ENCODE data around the gene C8G. TPM values are rescaled to one million over a fixed set of nuclear protein-coding genes. Genes with fewer than 3 reads are reported as not detected.

The C8G gene
- polyA plus RNA-seq, 1 donor from 2014 or later = not detected

DNA sequence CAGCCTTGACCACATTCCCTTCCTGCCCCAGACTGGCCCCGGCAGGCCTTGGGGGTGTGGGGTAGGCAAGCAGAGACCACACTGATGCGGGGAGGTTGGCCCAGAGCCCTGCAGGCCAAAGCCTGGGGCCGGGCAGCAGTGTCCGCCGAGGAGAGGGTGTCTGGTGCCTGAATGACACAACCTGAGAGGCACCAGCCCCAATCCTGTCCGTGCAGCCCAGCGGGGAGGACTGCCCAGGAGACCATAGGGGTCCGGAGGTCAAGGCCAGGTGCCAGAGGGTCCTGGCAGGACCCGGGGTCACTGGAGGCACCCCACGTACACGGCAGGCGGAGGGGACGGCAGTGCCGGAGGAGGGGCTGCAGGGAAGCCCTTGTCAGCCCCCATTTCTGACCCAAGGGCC, 26.7 kb downstream of the C8G start:
- no peaks in the 10 kb centered on the region for H3K27me3 ChIP-seq (ENCODE audit: insufficient read depth, low read depth, low read length)
- H3F3A ChIP-seq (ENCODE audit: insufficient read depth, low read length, poor library complexity, severe bottlenecking) = no peaks in the 10 kb centered on the region
- H3K36me3 ChIP-seq (ENCODE audit: insufficient read depth, low read length) = no peaks in the 10 kb centered on the region
- no peak overlapping the region for H3K4me3 ChIP-seq (ENCODE audit: low read length)
- TF ChIP-seq MXI1 (conservative IDR thresholded peaks at IDR 0.05; ENCODE audit: poor library complexity, severe bottlenecking) = no peak
- TF ChIP-seq, protein P1, sequence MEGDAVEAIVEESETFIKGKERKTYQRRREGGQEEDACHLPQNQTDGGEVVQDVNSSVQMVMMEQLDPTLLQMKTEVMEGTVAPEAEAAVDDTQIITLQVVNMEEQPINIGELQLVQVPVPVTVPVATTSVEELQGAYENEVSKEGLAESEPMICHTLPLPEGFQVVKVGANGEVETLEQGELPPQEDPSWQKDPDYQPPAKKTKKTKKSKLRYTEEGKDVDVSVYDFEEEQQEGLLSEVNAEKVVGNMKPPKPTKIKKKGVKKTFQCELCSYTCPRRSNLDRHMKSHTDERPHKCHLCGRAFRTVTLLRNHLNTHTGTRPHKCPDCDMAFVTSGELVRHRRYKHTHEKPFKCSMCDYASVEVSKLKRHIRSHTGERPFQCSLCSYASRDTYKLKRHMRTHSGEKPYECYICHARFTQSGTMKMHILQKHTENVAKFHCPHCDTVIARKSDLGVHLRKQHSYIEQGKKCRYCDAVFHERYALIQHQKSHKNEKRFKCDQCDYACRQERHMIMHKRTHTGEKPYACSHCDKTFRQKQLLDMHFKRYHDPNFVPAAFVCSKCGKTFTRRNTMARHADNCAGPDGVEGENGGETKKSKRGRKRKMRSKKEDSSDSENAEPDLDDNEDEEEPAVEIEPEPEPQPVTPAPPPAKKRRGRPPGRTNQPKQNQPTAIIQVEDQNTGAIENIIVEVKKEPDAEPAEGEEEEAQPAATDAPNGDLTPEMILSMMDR (IDR thresholded peaks at IDR 0.05; ENCODE audit: poor library complexity, severe bottlenecking) = no peak
- TF ChIP-seq RAD21 (conservative IDR thresholded peaks at IDR 0.05) = no peak
- no peak for TF ChIP-seq TAF1 (IDR thresholded peaks at IDR 0.05; ENCODE audit: low read depth)
- TF ChIP-seq, protein P2, sequence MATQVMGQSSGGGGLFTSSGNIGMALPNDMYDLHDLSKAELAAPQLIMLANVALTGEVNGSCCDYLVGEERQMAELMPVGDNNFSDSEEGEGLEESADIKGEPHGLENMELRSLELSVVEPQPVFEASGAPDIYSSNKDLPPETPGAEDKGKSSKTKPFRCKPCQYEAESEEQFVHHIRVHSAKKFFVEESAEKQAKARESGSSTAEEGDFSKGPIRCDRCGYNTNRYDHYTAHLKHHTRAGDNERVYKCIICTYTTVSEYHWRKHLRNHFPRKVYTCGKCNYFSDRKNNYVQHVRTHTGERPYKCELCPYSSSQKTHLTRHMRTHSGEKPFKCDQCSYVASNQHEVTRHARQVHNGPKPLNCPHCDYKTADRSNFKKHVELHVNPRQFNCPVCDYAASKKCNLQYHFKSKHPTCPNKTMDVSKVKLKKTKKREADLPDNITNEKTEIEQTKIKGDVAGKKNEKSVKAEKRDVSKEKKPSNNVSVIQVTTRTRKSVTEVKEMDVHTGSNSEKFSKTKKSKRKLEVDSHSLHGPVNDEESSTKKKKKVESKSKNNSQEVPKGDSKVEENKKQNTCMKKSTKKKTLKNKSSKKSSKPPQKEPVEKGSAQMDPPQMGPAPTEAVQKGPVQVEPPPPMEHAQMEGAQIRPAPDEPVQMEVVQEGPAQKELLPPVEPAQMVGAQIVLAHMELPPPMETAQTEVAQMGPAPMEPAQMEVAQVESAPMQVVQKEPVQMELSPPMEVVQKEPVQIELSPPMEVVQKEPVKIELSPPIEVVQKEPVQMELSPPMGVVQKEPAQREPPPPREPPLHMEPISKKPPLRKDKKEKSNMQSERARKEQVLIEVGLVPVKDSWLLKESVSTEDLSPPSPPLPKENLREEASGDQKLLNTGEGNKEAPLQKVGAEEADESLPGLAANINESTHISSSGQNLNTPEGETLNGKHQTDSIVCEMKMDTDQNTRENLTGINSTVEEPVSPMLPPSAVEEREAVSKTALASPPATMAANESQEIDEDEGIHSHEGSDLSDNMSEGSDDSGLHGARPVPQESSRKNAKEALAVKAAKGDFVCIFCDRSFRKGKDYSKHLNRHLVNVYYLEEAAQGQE (IDR thresholded peaks at IDR 0.05; ENCODE audit: borderline replicate concordance) = no peak
- no peak for TF ChIP-seq EZH2 (IDR thresholded peaks at IDR 0.05; ENCODE audit: borderline replicate concordance, insufficient read depth, low read length, poor library complexity, severe bottlenecking)
- no peak for TF ChIP-seq SMC3 (conservative IDR thresholded peaks at IDR 0.05; ENCODE audit: poor library complexity)
- no peak for TF ChIP-seq EP300 (conservative IDR thresholded peaks at IDR 0.05; ENCODE audit: poor library complexity, severe bottlenecking)
- TF ChIP-seq POLR2AphosphoS5 (IDR thresholded peaks at IDR 0.05) = no peak
- H3K9me3 ChIP-seq (ENCODE audit: low read length) = no peaks in the 10 kb centered on the region
- no peak overlapping the region for H2AFZ ChIP-seq (ENCODE audit: low read depth, low read length)
- no peaks in the 10 kb centered on the region for H3K79me2 ChIP-seq (replicated peaks; ENCODE audit: insufficient read depth, low read length)
- H3K4me2 ChIP-seq (ENCODE audit: low read length) = no peak overlapping the region
- H4K20me1 ChIP-seq (ENCODE audit: insufficient read depth) = no peaks in the 10 kb centered on the region
- no peaks in the 10 kb centered on the region for H3K9me2 ChIP-seq (ENCODE audit: insufficient read depth, low read length)
- H3K27ac ChIP-seq (ENCODE audit: low read length) = no peak overlapping the region
- no peak overlapping the region for H3K9ac ChIP-seq (ENCODE audit: low read length)

DNA sequence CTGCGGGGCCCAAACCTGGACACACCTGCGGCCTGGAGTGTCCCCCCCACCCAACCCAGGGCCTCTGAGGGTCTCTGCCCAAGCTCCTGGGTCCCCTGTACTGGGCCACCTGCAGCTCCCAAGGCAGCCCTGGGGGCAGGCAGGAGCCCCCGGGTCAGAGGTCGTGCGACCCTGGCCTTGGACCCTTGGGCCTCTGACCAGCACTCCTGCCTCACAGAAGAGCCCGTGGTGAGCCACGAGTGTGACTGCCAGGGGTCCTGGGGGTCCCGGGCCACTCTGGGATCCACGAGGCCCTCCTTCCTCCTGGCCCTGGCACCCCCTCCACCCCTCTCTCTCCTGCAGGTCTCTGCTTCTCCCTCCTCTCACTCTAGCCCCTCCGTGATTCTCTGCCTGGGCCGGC, 27.3 kb downstream of the C8G start:
- Histone ChIP-seq H3K36me3 (ENCODE audit: insufficient read depth, low read length) (no peaks in the 10 kb centered on the region), H3K27ac (ENCODE audit: low read length) (no peak overlapping the region), H3F3A (ENCODE audit: insufficient read depth, low read length, poor library complexity, severe bottlenecking) (no peaks in the 10 kb centered on the region), H2AFZ (ENCODE audit: low read depth, low read length) (no peak overlapping the region), H4K20me1 (ENCODE audit: insufficient read depth) (no peaks in the 10 kb centered on the region), H3K9ac (ENCODE audit: low read length) (no peak overlapping the region), H3K9me2 (ENCODE audit: insufficient read depth, low read length) (no peaks in the 10 kb centered on the region), H3K79me2 (replicated peaks; ENCODE audit: insufficient read depth, low read length) (no peaks in the 10 kb centered on the region), H3K4me2 (ENCODE audit: low read length) (no peak overlapping the region), H3K9me3 (ENCODE audit: low read length) (no peaks in the 10 kb centered on the region), H3K27me3 (ENCODE audit: insufficient read depth, low read depth, low read length) (peaks cover 2% of the 10 kb centered on the region), H3K4me3 (ENCODE audit: low read length) (no peak overlapping the region)
- no peak for TF ChIP-seq POLR2AphosphoS5 (IDR thresholded peaks at IDR 0.05)
- TF ChIP-seq EP300 (conservative IDR thresholded peaks at IDR 0.05; ENCODE audit: poor library complexity, severe bottlenecking) = no peak
- TF ChIP-seq, protein P1 (IDR thresholded peaks at IDR 0.05; ENCODE audit: poor library complexity, severe bottlenecking) = no peak
- no peak for TF ChIP-seq RAD21 (conservative IDR thresholded peaks at IDR 0.05)
- TF ChIP-seq EZH2 (IDR thresholded peaks at IDR 0.05; ENCODE audit: borderline replicate concordance, insufficient read depth, low read length, poor library complexity, severe bottlenecking) = no peak
- no peak for TF ChIP-seq SMC3 (conservative IDR thresholded peaks at IDR 0.05; ENCODE audit: poor library complexity)
- no peak for TF ChIP-seq TAF1 (IDR thresholded peaks at IDR 0.05; ENCODE audit: low read depth)
- TF ChIP-seq MXI1 (conservative IDR thresholded peaks at IDR 0.05; ENCODE audit: poor library complexity, severe bottlenecking) = no peak
